Tongue (tissue), 2 donors: Measurements from ENCODE around the gene KPNA1. TPM values are rescaled to one million over a fixed set of nuclear protein-coding genes. Genes with fewer than 3 reads are reported as not detected.
A peak's percentile ranks its signal among the peaks of the same experiment; 100 is the strongest.
"Not testable (repeated sequence)": the region's sequence is repeated elsewhere in the genome, so short reads cannot be mapped to it uniquely, and the experiment has no call there.

Source experiments
- DNase-seq: peaks from one replicate; pipeline ENCODE4 v3.0.0-alpha.2; 2015
- total RNA-seq: library from RNA; depleted of rRNA; stranded (reverse); fragments of >200 nt; gene quantifications from one replicate; pipeline ENCODE4 v1.2.3, GENCODE V29; 2014

Gene KPNA1
- total RNA-seq, 1 donor from 2014 or later: 42.6 TPM

DNA sequence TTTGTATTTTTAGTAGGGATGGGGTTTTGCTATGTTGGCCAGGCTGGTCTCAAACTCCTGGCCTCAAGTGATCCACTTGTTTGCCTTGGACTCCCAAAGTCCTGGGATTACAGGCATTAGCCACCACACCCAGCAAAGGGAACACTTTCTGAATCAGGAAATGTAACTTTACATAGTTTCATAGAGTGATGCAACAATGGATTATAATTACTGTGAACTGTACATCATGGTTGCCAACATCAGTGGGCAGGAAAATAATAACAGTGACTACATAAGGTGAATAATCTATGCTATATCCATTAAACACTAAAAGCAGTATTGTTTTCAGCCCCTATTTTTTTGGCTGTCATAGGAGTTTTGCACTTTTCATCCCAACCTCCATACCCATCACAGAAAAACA is 5.0 kb upstream of the KPNA1 start:
- DNase-seq: no peak

- DNase-seq: no peak
These were observed 2.2 kb upstream of the KPNA1 start for GRCh38 chr3:122516846-122517360.

GRCh38 chr3:122515870-122516269 is 1.1 kb upstream of the KPNA1 start:
- DNase-seq: no peak

DNA sequence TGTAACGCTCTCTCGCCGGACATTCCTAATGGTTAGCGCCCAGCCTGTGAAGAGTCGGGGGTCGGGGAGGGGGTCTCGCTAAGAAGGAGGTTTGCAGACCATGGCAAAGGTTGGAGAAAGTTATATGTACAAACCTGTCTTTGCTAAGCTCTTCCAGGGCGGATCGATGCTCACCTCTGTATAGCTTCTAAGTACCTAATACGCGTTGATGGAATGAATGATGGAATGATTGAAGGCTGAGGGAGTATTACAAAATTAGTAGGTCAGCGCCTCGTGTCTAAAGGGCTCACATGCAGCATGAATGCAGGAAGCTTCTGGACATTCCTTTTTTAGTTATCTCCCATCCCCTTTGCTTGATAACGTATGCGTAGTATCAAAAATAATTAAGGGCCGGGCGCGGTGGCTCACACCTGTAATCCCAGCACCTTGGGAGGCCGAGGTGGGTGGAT is 305 bp upstream of the KPNA1 start:
- DNase-seq: no peak

- peak; percentile 7 for DNase-seq
These were observed 1.2 kb downstream of the KPNA1 start for GRCh38 chr3:122513386-122514122.

DNA sequence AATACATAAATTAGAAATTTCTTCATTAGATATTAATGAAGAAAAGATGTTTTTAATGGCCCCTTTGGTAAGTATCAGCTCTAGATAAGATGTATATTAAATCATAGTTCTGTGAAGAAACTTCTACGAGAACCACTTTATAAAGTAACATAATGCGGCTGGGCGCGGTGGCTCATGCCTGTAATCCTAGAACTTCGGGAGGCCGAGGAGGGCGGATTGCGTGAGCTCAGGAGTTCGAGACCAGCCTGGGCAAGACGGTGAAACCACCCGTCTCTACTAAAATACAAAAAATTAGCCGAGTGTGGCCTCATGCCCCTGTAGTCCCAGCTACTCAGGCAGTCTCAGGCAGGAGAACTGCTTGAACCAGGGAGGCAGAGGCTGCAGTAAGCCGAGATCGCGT is 2.5 kb downstream of the KPNA1 start:
- no peak for DNase-seq

DNA sequence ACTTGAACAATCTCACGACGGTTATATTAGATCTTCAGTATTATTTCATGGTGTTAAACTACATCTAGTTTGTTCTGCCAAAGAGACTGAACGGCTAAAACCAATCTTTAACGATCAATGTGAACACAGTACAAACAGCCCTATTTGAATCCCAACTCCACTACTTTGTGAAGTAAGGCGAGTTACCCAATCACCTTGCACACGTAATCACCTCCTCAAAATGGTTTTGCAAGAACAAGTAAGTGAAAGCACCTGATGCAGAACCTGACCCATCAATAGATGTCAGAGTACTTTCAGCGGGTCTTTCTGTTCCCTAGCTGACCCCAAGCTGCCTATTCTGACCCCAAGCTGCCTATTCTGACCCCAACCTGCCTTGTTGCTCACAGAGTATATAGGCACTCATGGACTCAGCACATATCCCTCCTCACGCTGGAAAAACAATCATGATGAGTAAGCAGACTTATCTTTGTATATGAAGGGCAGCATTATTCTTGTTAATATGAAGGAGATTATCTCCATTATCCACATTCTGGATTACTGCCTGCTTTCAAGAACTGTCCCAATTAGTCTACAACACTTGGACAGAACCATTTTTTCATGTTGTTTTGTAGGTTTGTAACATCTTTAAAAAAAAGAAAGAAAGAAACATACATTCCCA is 3.7 kb downstream of the KPNA1 start:
- DNase-seq: no peak

DNA sequence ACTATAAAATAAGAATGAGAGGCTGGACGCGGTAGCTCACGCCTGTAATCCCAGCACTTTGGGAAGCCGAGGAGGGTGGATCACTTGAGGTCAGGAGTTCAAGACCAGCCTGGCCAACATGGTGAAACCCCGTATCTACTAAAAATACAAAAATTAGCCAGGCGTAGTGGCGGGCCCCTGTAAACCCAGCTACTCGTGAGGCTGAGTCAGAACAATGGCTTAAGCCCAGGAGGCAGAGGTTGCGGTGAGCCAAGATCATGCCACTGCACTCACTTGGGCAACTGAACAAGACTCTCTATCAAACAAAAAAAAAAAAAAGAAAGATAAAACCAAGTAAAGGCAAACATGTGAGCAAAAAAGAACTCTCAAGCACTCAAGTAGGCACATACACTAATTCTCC is 5.8 kb downstream of the KPNA1 start:
- not testable (repeated sequence) for DNase-seq

DNA sequence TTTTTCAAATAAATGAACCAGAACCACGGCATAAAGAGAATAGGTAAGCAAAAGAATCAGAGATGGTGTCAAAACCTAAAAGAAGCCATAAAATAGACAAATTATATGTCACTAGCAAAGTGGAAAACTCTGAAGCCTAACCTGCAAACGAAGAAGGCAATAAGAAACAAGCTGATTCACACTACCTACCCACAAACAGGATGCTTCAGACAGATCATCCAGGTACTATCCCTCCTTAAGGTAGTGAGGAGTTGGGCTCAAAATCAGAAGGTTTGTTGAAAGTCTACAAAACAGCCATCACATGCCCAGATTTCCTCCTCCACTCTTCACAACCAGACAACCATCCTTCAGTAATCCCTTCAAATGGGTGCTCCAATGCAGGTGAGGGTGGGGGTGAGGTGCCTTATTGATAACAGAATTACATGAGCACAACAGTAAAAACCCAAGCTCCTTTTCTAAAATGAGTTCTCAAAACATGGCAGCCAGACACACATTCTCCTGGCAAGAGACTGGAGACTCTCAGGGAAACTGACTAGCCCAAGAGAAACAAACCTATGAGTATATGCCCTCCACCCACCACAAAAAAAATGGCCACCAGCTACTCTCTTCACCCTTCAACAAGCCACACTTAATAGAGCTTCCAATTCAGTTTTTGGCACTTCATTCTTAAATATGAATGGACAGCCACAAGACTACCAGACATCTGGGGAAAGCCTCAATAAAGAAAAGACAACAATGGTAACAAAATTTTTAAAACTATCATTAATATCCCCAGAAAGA is 6.4 kb downstream of the KPNA1 start:
- DNase-seq: no peak

- DNase-seq: no peak
These were observed 8.3 kb downstream of the KPNA1 start for GRCh38 chr3:122506450-122506849.

DNA sequence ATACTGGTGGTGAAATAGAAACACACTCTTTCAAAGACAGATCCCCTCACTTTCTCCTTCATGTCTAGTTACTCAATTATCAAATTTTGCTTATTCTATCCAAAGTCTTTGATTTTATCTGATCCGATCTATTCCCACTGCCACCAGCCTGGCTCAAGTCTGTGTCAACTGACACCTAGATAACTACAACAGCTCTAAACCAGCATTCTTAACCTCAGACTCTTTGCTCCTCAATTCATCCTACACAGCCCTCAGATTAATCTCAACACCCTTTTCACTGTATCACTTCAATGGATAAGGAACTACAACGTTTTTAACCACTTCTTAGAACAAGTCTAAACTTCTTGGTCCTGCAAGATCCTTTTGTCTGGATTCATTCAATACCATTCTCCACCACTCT is 9.1 kb downstream of the KPNA1 start:
- DNase-seq: no peak

GRCh38 chr3:122502941-122503340 is 11.8 kb downstream of the KPNA1 start:
- no peak for DNase-seq

DNA sequence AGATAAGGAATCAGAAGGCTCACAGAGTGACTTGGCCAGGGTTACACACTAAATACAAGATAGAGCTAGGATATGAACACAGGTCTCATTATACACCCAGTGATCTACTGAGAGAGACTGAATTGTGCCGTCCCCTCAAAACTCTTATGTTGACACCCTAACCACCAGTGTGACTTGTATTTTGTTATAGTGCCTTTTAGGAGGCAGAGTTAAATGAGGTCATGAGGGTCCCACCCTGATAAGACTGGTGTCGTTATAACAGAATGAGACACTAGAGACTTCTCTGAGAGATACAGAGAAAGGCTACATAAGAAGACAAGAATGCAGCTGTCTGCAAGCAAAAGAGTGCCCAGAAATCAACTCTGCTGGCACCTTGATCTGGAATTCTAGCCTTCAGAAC is 12.6 kb downstream of the KPNA1 start:
- DNase-seq: no peak

DNA sequence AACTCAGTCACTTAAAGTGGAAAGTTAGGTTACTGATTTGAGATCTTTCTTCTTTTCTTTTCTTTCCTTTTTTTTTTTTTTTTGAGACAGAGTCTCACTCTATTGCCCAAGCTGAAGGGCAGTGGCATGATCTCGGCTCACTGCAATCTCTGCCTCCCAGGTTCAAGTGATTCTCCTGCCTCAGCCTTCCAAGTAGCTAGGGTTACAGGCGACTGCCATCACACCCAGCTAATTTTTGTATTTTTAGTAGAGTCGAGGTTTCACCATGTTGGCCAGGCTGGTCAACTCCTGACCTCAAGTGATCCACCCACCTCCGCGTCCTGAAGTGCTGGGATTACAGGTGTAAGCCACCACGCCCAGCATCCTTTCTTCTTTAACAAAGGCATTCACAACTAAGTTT is 13.8 kb downstream of the KPNA1 start:
- DNase-seq: not testable (repeated sequence)

DNA sequence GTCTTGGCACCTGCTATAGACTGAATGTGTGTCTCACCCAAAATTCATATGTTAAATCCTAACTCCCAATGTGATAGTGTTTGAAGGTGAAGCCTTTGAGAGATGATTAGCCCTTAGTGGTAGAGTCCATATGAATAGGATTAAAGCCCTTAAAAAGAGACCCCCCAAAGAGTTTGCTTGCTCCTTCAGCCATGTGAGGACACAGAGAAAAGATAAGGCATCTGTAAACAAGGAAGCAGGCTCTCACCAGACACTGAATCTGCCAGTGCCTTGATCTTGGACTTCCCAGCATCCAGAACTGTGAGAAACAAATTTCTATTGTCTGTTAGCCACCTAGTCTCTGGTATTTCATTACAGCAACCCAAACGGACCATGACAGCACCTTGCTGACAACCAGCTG is 16.6 kb downstream of the KPNA1 start:
- no peak for DNase-seq

GRCh38 chr3:122497425-122497824 is 17.3 kb downstream of the KPNA1 start:
- DNase-seq: no peak

GRCh38 chr3:122496508-122496907 is 18.2 kb downstream of the KPNA1 start:
- DNase-seq: no peak

DNA sequence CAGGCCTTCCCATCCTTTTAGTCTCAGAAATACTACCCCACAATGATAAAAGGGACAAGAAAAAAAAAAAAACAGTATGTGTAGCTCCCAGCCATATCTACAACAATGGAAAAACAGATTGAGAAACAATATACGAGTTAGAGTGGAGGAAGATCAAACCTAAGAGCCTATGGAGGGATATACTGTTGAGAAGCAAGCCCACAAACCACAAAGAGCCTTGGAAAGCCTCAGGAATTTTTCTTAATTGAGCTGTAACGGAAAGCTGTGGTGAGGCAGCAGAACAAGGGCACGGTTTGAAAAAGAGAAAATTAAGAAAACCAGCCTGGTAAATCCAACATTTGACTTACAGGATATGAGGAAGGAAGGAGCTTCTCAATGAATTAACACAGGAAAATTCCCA is 21.4 kb downstream of the KPNA1 start:
- no peak for DNase-seq

- no peak for DNase-seq
These were observed 26.3 kb downstream of the KPNA1 start for GRCh38 chr3:122488262-122488973.

- DNase-seq: no peak
These were observed 29.8 kb downstream of the KPNA1 start for GRCh38 chr3:122484985-122485384.

DNA sequence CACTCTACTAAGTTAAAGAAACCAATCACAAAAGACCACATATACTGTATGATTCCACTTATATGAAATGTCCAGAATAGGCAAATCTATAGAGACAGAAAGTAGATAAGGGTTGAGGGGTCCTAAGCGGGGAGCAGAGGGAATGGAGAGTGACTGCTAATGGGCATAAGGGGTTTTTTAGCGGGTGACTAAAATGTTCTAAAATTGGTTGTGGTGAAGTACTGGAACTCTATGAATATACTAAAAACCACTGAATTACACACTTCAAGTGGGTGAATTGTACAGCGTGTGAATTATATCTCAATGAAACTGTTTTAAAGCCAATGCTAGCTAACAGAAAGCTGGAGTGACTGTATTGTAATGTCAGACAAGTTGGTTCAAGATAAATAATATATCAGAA is 33.3 kb downstream of the KPNA1 start:
- DNase-seq: no peak

- DNase-seq: no peak
These were observed 38.2 kb downstream of the KPNA1 start for GRCh38 chr3:122476532-122476931.
